ENCODE results near the gene MON1B. TPM values are rescaled to one million over a fixed set of nuclear protein-coding genes. Genes with fewer than 3 reads are reported as not detected.

Gene MON1B
- total and polyA plus RNA-seq, 11 donors = 5.6 to 33.0 (median 17.5) TPM

GRCh38 chr16:77190190-77190477, 856 bp upstream of the MON1B start:
- peak overlapping the region; percentile 53 to 100 (median 92) for H3K27ac ChIP-seq
- H3K9me3 ChIP-seq = no peaks in the 10 kb centered on the region
- no peak for TF ChIP-seq CTCF (IDR thresholded peaks at IDR 0.05)
- no peak for TF ChIP-seq POLR2A (IDR thresholded peaks at IDR 0.05)
- peaks cover 0 to 23% (median 12%) of the 10 kb centered on the region in 12 donors for H3K4me1 ChIP-seq
- ATAC-seq (no peak), DNase-seq (no peak)
- WGBS, 4 donors = 0 to 1% (median 1%) methylated on average over 8 to 19 of the region's 19 CpGs
- H3K4me3 ChIP-seq = peak overlapping the region; percentile 66 to 91 (median 82)
- peaks cover 0 to 4% (median 0%) of the 10 kb centered on the region in 9 donors for H3K27me3 ChIP-seq
- peaks cover 0 to 23% (median 16%) of the 10 kb centered on the region in 9 donors for H3K36me3 ChIP-seq
- intact Hi-C loops (cut with DNase I) = loop anchor here in 1 of 10 donors (5.0 kb wide), 1 partner anchor 532 kb away; the partner anchor contains the start of gene NUDT7

- Histone ChIP-seq H3K4me1 (peaks cover 0 to 23% (median 12%) of the 10 kb centered on the region in 12 donors), H3K27me3 (no peaks in the 10 kb centered on the region), H3K4me3 (peak overlapping the region; percentile 55 to 91 (median 82)), H3K36me3 (peaks cover 0 to 36% (median 26%) of the 10 kb centered on the region in 9 donors), H3K27ac (peak overlapping the region; percentile 76 to 100 (median 92)), H3K9me3 (no peaks in the 10 kb centered on the region)
- TF ChIP-seq CTCF (IDR thresholded peaks at IDR 0.05) = no peak
- no peak for TF ChIP-seq POLR2A (IDR thresholded peaks at IDR 0.05)
- ATAC-seq = no peak
- no peak for DNase-seq
- intact Hi-C loops (cut with DNase I) = loop anchor here in 1 of 10 donors (5.0 kb wide), 1 partner anchor 531 kb away; the partner anchor contains the start of gene NUDT7
- WGBS, 4 donors = 5 to 6% (median 5%) methylated on average over 24 of the region's 24 CpGs
Observed at GRCh38 chr16:77191259-77191969, 424 bp downstream of the MON1B start.

GRCh38 chr16:77193377-77193776, 2.4 kb downstream of the MON1B start:
- no peak for TF ChIP-seq CTCF (IDR thresholded peaks at IDR 0.05)
- TF ChIP-seq POLR2A (IDR thresholded peaks at IDR 0.05) = no peak
- H3K4me3 ChIP-seq = no peak overlapping the region
- no peaks in the 10 kb centered on the region for H3K27me3 ChIP-seq
- no peak overlapping the region for H3K27ac ChIP-seq
- H3K9me3 ChIP-seq = no peaks in the 10 kb centered on the region
- H3K36me3 ChIP-seq = peaks cover 0 to 56% (median 45%) of the 10 kb centered on the region in 9 donors
- intact Hi-C loops (cut with DNase I) = loop anchor here in 1 of 10 donors (5.0 kb wide), 1 partner anchor 529 kb away; the partner anchor contains the start of gene NUDT7
- no peak for DNase-seq
- 96 to 99% (median 97%) methylated on average over 4 to 13 of the region's 13 CpGs for WGBS, 4 donors
- no peak for ATAC-seq
- H3K4me1 ChIP-seq = peaks cover 0 to 23% (median 12%) of the 10 kb centered on the region in 12 donors
